ENCODE results near the gene BLM.

GRCh38 chr15:90865702-90866101 lies 148.6 kb downstream of the BLM start:
- TF ChIP-seq EZH2 (IDR thresholded peaks at IDR 0.05; ENCODE audit: borderline replicate concordance, low read length), result no peak
- no peak for TF ChIP-seq CTCF (conservative IDR thresholded peaks at IDR 0.05 in 1 of 2, IDR thresholded peaks at IDR 0.05 in 1 of 2; ENCODE audit: extremely low read depth in 1 of 2, insufficient read depth in 1 of 2, low read depth in 1 of 2, low read length in 2 of 2)
